Stimulated activated CD4-positive, alpha-beta T cell treated with anti-CD3 and anti-CD28 coated beads, Interleukin-1b, Interleukin-23, amount 100 ng/mL, for 24 hours (primary cell): ENCODE results near the gene MORN5.

Experiments used
- DNase-seq, 4 experiments: peaks; one replicate each; pipeline ENCODE4 v3.0.0-alpha.2; 2020; ENCODE audit warnings: low read depth in 4 of 4, low spot score in 1 of 4

Gene MORN5

GRCh38 chr9:122124528-122124927, 35.2 kb upstream of the MORN5 start:
- DNase-seq, result no peak

- peak; percentile 56 to 65 (median 62) for DNase-seq
Measured at GRCh38 chr9:122125158-122125508, 34.6 kb upstream of the MORN5 start.

DNA sequence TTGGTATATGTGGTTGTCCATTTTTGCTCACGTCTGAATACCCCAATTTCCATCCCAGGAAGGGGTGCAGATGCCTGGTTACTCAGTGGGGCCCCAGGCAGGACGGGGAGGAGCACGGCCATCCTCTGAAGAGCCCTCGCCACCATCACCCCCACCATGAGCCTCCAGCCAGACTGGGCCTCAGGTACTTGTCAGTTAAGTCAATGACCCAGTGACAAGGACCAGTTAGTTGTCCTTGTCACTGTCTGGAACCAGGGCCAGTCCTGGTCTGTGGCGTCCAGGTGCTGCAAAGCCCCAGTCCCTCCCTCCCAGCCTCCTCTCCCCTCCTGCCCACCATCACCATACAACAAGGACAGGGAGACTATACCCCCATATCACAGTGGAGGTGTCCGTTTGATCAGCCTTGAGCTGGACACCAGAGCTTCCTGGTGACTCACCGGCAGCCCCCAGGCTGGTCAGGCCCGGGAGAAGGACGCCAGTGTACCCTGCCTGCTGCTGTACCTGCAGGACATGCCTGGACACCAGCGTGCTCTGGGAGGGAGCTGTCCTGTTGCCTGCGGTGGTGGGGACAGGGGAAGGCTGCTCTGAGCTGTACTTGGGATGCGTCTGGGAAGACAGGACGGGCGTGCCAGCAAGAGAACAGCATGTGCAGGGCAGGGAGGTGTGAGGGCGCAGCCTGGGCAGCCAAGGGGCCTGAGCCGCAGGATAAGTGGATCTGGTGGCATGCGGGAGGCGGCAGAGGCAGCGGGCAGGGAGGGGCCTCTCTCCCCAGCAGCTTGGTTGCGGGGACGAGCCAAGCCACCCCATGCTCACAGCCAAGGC, 34.0 kb upstream of the MORN5 start:
- no peak for DNase-seq

DNA sequence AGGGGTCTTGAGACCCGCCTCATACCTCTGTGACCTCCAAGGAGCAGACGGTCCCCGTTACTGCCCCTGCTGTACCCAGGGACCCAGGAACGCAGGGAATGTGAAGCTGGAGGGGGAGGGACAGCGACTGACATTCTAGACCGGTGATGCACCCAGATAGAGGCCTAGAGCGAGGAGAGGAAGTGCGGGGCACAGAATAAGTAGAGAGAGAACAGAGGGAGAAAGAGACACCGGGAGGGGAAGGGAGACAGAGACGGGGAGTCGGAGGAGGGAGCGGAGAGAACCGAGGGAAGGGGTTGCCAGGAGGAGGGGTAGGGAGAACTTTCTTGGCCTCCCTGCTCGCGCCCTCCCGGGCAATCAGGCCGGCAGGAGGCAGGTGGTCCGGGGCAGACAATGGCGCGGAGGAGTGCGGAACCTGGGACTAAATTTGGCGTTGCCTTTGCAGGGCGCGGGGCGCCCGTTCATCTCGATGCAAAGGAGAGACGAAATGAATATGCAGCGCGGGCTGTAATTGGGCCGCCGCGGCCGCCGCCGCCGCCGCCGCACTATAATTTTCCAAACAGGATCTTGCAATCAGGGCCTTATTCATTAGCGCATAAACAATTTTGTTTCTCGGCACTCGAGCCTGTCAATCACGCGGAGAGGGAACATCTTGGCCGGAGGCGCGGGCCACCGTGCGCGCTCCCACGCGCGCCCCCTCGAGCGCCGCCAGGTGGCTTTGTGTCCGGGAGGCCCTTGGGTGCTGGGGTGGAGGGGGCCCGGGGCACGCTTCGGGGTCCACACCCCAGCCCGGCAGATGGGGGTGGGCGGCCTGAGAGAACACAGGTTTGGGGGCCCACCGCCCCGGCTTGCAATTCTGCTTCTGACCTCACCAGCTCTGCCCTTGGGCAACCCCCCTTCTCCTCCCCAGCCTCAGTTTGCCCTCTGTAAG, 33.1 kb upstream of the MORN5 start:
- no peak for DNase-seq

GRCh38 chr9:122127396-122127798, 32.3 kb upstream of the MORN5 start:
- no peak for DNase-seq

DNA sequence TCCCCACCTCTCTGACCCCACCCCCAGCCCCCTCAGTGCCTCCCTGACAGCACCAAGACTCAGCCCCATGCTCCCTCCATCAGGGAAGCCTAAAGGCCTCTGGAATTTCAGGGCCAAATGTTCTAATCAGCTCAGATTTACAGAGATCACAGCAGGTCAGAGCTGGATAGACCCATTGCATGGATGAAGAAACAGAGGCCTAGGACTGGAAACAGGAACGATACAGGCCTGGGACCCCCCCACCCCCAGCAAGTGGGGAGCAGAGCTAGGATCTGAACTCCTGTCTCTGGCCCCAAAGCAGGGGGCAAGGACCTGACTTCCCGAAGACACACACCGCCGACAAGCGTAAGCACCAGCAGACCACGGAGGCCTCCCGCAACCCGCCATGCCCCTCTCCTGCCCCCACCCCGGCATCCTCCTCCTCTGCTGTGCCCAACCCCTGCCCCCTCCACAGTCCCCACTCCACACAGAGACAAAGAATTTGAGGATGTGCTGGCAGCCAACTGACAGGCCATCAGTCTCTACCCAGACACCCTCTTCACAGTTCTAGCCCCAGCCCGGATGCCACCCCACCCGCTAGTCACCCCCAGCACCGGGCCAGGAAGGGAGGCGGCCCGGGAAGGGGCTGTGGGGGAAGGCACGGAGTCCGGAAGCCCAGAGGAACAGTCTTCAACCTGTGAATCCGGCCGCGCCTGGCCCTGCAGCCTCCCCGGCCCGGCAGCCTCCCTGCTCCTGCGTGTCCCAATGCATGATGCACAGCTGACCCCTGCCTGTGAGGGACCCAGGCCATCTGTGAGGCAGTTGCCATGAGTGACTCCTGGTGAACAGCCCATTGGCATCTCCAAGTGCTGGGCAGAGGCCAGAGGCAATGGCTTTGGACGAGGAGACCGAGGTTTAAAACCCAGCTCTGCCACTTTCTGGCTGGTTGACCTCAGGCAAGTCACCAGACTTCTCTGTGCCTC, 31.4 kb upstream of the MORN5 start:
- no peak for DNase-seq

GRCh38 chr9:122128969-122129343, 30.8 kb upstream of the MORN5 start:
- no peak for DNase-seq

DNA sequence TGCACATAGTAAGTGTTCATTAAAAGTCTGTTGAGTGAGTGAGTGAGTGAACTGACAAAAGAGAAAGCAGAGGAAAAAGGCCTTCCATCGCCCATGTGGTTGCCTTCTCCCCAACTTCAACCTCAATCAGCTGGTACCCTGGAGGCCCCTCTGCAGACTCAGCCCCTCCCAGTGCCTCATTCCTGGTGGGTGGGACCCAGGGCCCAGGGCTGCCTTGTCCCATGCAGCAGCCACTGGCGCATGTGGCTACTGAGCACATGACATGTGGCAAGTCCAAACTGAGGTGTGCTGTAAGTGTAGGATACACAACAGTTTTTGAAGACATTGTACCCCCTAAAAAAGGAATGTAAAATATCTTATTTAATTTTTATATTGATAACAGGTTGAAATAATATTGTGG, 29.7 kb upstream of the MORN5 start:
- no peak for DNase-seq

DNA sequence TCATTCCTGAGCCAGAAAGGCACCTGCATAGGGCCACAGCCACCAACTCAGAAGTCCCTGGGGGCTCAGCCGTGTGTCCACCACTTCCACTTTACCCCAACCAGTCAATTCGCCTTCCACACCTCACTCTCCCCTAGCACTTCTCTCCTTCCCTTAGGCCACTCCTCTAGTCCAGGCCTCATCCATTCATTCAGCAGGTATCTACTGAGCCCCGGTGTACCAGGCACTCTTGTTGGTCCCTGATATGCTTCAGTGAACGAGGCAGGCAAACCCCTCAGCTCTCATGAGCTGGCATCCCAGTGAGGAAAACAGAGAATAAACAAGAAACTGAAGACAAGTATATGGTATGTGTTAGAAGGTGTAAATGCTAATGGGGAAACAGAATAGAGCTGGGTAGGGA, 28.9 kb upstream of the MORN5 start:
- no peak for DNase-seq

- DNase-seq, result no peak
Measured at GRCh38 chr9:122131401-122132001, 28.2 kb upstream of the MORN5 start.

- no peak for DNase-seq
Measured at GRCh38 chr9:122132539-122132938, 27.2 kb upstream of the MORN5 start.

DNA sequence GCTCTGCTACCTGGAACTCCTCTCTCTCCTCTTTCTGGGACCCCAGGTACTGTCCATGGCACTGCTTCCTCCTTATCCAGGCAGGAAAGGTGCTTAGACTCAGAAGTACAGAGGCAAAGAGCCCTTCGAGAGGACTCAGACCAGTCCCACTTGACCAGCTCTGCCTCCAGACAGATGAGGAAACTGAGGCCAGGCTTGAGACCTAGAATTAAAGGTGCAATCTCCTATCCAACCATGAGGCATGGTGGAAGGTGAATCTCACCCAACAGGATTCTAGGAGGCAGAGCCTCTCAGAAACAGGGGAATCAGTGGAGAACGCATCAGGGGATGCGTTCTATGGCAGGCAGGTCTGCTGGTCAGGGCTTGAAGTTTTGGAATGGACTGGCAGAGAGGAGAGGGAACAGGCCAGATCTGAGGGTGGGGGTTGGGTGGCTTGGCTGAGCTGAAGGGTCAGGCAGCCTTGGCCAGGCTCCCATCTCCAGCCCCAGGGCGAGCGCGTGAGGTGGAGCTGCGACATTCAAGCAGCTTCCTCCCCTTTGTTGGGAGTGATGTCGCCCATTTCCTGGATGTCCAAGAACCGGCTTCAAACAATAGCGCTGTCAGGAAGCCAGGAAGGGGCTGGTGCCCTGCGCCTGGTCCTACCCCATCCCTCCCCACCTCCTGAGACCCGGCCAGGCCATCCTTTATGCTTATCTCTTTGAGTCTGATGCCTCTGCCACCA, 26.3 kb upstream of the MORN5 start:
- DNase-seq, result no peak

DNA sequence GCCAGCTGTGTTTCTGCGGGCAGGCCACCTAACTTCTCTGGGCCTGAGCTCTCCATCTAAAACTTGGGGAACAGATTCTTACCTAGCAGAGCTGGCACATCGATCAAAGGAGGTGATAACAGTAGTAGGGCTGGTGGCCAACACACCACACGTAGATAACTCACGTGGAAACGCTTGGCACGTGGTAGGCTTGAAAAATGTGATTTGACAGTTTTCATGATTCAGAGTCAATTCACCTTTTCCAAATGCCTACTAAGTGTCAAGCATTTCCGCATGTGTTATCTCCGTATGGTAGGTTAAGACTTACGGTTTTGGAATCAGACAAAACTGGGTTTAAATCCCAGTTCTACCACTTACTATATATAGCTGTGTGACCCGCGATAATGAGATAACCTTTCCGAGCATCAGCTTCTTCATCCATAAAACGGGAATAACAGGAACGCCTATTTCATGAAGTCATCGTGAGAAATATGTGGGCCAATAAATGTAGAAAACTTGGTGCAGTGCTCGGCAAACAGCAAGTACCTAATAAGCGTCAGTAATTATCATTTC, 25.6 kb upstream of the MORN5 start:
- DNase-seq, result no peak

DNA sequence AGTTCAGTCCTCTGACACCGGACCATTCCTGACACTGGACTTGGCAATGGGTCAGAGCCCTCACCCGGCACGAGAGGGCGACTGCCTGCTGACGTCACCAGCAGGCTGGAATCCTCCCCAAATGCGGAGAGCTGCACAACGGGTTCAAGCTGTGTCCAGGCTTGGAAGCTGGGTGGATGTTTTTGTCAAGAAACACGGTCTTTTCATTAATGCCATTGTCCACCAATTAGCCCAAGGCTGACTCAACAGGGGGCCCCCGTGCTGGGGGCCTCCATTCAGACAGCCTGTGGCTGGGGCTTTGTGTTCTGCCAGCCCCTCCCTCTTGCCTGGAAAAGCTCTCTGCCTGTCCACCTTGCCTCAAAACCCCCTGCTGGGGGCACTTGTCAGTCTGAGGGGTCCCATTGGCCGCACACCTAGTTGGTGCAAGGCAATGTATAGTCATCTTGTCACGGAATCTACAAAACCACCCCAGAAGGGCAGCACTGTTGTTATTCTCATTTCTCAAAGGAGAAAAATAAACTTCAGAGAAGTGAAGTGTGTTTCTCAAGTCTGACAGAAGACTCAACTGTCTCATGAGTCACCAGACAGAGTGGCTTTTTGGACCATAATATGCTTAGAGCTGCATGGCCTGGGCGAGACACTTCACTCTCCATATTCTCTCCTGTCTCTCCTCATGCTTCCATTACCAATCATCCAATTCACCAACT, 24.7 kb upstream of the MORN5 start:
- DNase-seq, result no peak

GRCh38 chr9:122135529-122135859, 24.2 kb upstream of the MORN5 start:
- no peak for DNase-seq

DNA sequence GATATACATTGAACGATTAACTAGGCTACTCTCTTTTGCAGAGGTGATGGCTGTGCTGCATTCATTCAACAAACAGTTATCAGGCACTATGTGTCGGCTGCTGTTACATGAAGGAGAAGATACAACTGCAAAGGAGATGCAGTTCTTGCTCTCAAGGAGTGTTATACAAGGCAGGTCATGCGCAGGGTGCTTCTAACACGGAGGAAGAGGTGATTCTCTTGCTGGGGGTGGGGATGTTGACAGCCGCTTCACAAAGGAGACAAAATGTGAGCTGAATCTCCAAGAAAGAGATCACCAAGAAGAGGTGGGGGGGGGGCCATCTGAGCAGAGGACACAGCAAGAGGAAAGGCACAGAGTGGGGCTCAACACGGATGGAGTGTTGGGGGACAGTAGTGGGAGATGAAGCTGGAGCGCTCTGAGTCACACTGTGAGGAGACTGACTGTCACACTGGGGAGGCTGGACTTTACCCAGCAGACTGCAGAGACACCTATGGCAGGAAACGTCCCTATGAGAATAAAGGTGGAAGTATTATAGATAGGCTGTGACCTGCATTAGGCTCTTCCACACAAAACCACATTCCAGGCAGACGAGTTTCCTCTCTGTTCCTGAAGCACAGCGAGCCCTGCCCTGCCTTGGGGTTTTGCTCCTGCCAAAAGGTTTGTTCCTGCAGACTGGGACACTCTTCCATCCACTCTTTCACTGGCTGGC, 21.0 kb upstream of the MORN5 start:
- no peak for DNase-seq

DNA sequence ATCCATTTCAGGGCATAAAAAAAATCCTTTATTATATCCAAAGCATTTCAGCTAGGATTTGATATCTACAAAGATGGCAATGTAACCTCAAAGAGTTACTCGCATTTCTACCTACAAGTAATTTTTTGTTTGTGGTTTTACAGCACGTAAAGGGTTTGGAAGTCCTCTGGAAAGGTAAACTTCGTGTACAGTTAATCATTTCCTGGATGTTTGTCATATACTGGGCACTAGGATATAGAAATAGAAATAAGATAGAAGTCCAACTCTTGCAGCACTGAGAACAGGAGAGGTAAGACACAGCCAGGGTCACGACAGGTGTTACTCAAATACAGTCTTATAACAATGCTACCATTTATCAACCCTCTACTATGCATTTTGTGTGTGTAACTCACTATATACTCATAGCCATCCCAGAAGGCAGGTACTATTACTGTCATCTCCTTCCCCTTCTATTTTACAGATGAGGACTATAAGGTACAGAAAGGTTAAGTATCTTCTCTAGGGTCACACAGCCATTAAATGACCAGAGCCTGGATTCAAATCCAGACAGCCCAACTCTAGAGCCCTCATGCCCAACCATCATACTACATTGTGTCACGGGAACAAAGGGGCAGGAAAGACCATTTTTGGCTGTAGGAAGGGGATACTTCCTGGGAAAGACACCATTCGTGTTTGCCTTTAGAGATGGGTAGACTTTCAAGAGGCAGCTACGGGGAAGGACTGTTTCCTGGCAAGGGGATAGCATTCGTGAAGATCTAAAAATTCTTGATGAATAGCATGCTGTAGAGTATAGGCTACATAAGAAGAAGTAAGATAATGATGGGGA, 19.1 kb upstream of the MORN5 start:
- no peak for DNase-seq

DNA sequence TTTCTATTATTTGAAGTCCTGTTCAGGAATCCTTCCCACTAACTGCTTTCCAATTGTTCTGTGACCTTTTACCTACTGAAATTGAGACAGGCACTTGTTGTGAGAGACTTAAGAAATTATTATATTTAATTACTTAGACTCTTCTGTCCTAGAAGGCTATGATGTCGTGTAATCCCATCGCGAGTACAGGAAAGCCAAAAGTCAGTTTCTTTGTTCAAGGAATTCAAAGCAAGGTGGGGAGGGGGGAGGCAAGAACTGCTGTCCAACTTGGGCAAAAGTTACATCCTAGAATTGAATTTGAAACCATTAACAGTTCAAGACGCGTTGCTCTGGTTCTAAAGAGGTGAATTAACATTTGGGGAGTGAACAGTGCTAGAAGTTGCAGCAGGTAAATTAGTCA, 18.0 kb upstream of the MORN5 start:
- DNase-seq, result no peak
